HEK293T (cell line): ENCODE data around the gene PARD6A.

ENCODE experiments used
- BHLHE40 ChIP-seq: fragments of 450-650 bp; IDR thresholded peaks from 2 replicates; pipeline ENCODE4 v1.6.1; 2016; ENCODE audit warnings: mild to moderate bottlenecking, moderate library complexity, borderline replicate concordance
- ELF4 ChIP-seq: fragments of 450-650 bp; IDR thresholded peaks from 2 replicates; pipeline ENCODE4 v1.6.1; 2017; ENCODE audit warnings: antibody characterized with exemption
- NFRKB ChIP-seq: fragments of 450-650 bp; IDR thresholded peaks from 2 replicates; pipeline ENCODE4 v1.6.1; 2016; ENCODE audit warnings: mild to moderate bottlenecking, moderate library complexity
- SP1 ChIP-seq: fragments of 450-650 bp; IDR thresholded peaks from 2 replicates; pipeline ENCODE4 v1.6.1; 2017
- SUZ12 ChIP-seq: fragments of 450-650 bp; IDR thresholded peaks from 2 replicates; pipeline ENCODE4 v1.6.1; 2016; ENCODE audit warnings: mild to moderate bottlenecking
- TF ChIP-seq, protein P1 (sequence below): fragments of 450-650 bp; IDR thresholded peaks from 2 replicates; pipeline ENCODE4 v1.6.1; 2016

DNA sequence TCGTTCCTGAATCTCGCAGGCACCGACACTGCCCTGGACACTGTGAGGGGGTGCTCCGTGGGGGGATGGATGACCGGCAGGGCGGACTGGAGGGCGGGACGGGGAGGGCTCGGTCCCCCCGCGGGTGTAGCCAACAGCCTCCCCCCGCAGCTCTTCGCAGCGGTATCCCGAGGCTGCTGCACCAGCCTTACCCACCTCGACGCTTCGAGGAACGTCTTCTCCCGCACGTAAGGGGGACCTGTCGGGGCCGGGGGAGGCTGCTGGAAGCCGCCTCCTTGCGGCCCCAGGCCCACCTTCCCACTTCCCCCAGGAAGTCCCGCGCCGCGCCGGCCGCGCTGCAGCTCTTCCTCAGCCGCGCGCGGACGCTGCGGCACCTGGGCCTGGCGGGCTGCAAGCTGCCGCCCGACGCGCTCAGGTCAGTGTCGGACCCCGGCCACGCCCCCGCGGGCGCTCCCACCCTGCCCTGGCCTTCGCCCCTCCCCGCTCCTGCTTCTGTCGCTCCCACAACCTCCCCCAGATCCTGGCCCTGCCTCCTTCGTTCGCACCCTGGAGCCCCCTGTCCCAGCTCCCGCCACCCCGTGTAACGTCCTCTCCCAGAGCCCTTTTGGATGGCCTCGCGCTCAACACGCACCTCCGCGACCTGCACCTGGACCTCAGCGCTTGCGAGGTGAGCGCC lies 12.5 kb upstream of the PARD6A start:
- TF ChIP-seq, protein P1, sequence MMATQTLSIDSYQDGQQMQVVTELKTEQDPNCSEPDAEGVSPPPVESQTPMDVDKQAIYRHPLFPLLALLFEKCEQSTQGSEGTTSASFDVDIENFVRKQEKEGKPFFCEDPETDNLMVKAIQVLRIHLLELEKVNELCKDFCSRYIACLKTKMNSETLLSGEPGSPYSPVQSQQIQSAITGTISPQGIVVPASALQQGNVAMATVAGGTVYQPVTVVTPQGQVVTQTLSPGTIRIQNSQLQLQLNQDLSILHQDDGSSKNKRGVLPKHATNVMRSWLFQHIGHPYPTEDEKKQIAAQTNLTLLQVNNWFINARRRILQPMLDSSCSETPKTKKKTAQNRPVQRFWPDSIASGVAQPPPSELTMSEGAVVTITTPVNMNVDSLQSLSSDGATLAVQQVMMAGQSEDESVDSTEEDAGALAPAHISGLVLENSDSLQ: no peak
- TF ChIP-seq BHLHE40: no peak
- no peak for TF ChIP-seq SUZ12
- no peak for TF ChIP-seq NFRKB
- no peak for TF ChIP-seq ELF4
- TF ChIP-seq SP1: no peak
